ENCODE measurements around the gene PRKCE.
"Not testable (repeated sequence)": the region's sequence is repeated elsewhere in the genome, so short reads cannot be mapped to it uniquely, and the experiment has no call there.

The PRKCE gene

DNA sequence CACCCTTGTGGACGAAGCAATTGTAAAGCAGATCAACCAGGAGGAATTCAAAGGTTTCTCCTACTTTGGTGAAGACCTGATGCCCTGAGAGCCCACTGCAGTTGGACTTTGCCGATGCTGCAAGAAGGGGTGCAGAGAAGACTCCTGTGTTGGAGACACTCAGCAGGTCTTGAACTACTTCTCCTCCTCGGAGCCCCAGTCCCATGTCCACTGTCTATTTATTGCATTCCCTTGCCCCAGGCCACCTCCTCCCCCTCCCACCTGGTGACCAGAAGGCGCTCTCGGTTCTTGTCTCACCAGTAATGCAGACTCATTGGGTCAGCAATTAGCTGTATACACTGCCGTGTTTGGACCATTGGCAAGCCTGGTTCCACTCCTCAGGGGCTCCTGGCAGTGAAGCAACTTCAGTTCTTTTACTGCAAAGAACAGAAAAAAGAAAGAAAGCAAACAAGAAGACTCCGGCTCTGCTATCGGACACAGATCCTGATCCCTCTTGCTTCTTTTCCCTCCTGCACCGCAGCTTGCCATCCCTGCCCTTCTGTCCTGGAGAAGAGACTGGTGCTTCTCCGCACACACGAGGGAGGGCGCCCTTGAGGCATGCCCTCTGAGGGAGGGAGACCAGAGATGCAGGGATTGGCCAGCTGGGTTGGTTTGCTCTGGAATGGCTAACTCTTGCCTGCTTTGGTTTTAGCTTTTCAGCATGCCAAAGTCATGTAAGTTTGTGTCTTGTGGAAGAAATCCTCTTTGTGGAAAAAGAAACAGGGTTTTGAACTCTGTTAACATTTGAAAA, 533.5 kb downstream of the PRKCE start:
- DNase-seq, result no peak

DNA sequence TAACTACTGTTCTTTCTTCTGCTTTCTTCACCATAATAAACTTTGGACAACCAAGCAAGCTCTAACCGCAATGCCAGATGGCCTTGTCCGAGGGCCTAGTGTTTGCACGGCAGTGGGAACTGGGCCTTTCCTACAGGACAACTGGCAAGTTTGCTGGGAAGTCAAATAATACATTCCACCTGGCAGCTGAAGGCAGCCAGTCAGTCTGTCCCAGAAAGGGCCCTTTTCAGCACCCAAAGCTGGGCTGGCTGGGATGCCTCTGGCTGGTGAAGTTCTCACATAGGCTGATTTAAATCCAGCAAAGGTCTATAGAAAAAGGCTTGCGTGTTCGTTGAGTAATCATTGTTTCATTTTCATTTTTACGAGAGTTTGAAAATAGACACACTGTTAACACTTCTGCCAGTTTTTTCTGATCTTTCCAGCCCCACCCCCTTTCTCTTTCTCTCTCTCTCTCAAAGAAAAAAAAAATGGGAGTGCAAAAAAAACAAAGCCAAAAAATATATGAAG, 535.7 kb downstream of the PRKCE start:
- DNase-seq, result peak; percentile 29

DNA sequence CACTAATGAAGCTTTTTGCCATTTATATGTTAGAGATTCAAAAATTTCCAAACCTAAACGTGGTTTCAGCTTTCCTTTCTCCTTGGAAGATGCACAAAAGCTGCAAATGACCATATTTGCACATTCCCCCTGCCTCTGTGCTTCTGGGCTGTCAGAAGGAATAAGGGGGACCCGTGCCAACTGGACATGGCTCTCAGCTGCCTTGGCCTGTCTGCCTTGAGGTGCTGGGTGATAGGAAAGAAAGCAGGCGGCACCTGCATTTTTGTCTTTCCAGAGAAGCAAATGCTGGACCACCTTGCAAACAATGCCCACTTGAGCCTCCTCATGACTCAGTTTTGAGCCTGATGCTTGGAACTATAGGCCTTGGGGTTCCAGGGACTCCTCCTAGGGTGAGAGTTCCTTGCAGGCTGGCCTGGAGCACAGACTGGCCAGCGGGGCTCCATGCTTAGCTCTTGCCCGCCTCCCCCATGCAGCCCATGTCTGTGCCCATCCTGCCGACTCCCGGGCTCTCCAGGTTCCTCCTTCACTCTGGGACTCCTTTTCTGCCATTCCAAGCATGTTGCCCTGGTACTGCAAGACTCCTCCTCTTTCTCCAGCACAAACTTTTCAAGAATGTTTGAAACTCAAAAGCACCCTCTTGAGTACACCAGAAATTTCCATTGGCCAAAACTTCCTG, 536.7 kb downstream of the PRKCE start:
- no peak for DNase-seq

DNA sequence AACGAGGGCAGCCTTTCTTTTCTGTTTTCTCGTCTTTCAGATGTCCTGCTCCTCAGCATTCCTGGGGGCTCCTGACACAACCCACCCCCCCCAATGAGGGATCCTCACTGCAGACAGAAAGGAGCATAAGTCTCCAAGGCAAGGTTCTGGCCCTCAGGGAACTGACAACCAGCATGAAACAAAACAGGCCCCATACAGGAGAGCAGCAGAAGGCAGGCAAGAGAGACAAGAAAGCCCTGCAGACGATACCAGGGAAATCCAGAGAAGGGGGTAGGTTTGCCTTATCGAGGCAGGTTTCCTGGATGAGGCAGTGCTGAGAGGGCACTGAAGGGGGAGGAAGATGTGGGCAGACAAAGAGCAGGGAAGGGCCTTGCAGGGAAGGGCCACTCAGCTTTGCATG, 541.9 kb downstream of the PRKCE start:
- DNase-seq, result no peak

DNA sequence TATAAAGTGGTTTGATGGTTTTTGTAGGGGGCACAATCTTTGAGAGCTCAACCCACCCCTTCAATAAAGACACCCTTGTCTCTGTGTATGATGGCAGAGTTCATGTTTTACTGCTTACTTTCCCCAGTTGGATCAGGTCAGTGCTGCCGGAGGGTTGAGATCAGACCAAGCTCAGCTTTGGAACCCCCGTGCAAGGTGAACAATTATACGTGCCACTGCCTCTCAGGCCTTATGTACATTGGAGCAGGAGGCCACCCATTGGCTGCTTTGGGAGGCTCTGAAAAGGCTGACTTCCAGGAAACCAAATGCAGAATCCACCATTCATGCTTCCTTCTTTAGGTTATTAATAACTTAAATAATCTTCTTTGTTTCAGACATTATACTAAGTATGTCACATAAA, 542.4 kb downstream of the PRKCE start:
- no peak for DNase-seq

DNA sequence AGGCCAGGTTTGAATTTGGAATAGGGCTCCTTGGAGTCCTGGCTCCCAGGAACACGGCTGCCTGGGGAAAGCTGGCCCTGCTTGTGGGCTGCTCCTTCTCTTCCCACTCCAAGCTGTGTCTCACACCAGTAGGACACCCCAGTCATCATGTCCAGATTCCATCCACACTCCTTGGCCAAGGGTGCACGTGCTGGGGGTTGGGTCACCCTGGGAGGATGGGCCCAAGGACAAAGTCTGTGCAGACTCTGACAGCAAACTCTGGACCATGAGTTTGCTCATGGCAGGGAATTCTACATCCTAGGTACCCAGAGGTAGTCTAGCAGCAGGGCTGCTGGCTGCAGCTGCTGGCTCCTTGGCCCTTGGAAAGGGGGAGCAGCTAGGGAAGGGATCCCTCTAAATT, 543.4 kb downstream of the PRKCE start:
- no peak for DNase-seq

DNA sequence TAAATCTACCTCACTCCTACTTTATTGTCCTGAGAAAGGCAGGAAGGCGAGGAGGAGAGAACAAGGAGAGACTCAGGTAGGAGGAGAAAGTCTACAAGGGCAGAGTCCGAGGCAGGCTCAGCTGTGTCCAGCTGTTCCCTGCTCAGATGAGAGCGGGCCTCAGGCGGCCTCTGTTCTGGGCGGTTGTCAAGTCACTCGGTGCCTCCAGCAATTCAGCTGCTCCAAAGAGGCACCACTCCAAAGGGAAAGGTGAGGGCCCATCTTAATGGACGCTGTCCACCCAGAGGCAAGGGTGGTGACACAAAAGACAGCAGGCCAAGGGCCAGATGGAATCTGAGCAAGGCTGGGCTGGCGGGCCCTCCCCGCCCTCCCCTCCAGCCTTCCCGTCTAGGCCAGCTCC, 544.3 kb downstream of the PRKCE start:
- DNase-seq, result no peak

DNA sequence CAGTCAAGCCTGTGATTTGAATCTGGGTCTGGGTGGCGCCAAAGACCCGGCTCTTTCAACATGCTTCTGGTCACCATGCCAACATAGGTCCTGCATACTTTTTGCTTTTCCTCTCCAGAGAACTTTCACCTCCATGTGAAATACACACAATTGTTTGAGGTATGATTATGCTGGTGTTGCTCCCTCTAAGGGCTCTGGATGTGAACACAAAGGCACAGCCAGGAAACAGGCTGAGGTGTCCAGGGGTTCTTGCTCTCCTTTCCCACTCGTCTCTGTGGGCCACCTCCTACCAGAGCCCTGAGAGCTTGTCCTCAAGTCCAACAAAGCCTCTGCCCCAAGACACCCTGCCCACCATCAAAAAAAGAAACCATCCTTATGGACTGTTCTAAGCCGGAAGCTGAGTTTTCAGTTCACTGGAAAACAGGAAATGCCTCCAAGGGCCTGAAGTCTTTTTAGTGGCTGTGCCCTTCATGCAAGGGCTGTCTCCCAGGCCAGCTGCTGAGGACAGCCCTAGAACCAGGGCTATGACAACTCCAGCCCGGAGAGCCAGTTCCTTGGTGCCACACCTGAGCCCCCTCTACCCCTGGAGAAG, 545.5 kb downstream of the PRKCE start:
- DNase-seq, result no peak

DNA sequence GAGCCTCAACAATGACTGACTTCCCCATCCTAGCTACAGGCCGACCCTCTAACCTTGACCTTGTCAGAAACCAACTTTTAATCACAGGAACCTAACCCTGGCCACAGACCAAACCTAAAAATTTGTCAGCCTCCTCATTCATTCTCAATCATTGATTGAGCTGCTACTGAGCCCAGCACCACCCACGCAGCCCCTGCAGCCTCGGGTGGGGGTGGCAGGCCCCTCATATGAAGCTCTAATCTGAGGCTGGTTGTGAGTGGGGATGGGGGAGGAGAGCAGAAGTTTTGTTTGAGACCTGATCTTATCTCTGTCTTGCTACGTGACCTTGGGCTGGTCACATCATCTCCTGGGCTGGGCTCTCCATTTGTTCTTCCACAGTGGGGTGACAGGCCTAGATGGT, 546.2 kb downstream of the PRKCE start:
- no peak for DNase-seq

DNA sequence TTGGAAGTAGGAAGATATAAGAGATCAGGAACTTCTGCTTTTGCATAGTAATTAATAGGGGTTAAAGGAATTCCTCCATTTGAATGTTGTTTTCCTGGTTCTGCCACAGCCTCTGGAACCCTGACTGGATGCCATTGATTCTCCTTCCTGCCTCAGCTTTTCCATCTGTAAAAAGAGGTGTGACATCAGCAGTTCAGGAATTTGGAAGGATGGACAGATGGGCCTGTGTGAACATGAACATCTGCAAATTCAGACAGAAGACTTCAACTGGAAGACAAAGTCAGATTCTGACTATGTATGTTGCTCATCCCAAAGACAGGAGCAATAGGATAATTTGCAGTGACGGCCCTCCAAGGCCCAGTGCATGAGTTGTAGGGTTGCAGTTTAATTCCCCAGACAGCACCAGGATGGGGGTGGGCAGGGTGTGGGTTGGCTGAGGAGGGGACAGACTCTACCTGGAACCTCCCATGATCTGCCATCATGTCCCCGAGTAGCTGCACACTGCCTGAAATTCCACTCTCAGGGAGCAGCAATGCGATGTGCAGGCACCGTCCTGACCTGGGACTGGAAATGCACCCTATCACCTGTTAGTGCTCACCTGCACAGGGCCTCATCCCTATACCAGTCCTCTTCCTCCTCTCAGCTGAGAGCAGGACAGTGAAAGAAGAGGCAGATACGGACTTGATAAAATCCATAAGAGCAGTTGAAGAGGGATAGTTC, 546.8 kb downstream of the PRKCE start:
- DNase-seq, result no peak

DNA sequence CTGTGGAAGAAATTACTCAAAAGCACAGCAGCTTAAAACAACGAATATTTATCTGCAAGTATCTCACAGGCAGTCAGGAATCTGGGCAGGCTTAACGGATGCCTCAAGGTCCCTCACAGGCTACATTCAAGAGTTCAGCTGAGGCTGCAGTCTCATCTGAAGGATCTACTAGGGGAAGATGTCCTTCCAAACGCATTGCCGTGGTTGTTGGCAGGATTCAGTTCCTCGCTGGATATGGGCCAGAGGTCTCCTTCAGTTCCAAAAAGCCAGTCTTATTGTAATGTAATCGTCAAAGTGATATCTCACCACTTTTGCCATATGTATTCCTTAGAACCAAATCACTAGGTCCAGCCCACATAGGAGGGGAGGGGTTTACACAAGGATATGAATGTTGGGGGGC, 547.5 kb downstream of the PRKCE start:
- DNase-seq, result no peak

DNA sequence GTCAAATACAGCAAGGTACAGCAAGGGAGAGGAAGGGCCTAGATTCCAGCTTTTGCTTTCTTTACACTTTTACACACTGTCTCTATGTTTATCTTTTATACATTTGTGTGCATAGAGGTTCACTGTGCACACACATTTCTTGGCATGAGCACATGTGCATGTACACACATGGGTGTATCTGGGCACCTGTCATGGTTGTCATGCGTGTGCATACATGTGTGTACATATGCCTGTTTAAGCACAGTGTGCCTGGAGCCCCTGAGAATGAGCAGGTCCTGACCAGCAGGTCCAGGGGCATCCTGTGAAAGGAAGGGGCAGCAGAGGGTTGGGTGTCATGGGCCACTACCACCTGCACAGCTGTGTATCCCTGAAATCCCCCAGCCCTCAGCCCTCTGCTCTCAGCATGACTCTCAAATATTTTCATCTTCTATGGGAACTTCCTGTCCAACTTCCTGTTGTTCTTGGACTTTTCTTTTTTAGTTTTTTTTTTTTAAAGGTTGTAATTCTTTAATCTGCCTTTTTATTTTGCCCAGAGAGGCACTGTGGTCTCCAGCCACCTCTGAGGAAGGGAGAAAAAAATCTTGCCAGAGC, 548.7 kb downstream of the PRKCE start:
- no peak for DNase-seq

DNA sequence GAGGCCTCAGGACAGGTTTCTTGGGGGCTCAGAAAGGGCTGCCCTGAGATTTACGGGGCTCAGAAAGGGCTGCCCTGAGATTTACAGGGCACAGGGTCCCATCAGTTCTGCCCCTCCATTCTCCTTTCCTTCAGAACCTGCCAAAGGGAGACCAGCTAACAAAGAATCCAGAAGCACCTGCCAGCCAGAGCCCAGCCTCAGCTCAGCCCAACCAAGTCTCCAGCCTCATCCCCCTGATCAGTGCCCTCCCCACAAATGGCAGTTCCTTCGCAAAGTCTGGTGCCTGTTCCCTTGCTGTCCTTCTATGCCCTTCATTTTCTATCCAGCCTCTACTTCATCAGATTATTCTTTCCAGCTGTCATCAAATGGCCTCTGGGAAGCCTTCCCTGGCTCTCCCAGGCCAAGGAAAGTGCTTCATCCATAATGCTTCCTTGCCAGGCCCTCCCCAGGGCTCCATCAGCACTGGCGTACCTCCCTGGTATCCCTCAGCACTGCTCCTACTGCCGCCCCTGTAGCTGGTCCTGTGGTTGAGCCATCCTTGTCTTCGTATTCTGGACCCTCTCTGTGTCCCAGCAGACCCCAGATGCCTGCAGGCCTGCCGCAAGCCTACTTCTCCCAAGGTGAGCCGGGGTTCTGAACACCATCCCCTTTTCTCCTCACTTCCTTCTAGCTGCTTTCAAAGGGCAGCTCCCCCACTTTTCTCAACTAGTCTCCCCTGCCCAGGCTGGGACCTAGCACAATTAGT, 549.6 kb downstream of the PRKCE start:
- no peak for DNase-seq

DNA sequence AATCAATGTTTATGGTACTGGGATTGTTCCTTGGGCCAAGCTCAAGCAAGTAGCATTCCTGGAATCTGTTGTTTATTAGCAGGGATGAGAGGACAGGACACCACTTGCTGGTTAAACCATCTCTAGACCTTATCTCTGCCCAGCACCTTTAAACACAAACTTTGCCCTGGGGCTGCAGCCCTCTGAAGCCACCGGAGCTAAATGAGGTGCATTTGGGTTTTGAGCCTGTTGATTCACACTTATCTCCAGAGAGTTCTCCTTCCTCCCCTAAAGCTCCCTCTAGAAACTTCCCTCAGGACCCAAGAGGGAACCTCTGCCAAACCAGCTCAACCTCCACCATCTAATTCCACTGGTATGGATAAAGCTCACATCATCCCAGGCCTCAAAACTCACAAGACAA, 551.0 kb downstream of the PRKCE start:
- DNase-seq, result no peak

DNA sequence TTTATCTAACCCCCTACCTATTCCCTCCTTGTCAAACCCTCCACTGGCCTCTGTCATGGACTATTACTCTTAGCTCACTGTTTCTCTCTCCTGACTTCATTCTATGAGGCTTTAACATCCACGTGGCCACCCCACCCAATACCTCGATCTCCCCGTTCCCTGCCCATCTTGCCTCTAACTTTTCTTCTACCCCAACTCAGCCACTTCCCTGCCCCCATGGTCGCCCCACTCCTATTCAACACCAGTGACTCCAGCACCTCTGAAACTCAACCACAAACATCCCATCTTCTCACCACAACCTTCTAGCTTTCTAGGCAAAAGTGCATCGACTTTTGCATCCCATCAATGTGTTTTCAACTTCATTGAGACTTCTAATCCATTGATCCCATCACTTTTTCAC, 551.5 kb downstream of the PRKCE start:
- no peak for DNase-seq

DNA sequence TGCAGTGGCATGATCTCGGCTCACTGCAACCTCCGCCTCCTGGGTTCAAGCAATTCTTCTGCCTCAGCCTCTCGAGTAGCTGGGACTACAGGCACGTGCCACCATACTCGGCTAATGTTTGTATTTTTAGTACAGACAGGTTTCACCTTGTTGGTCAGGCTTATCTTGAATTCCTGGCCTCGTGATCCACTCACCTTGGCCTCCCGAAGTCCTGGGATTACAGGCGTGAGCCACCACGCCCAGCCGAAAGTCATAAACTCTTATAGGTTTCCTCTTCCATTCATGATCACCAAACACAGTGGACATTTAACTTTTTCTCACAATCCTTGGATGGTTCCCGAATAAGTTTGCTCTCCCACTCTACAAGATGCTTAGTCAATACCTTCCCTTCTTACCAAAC, 552.2 kb downstream of the PRKCE start:
- not testable (repeated sequence) for DNase-seq

DNA sequence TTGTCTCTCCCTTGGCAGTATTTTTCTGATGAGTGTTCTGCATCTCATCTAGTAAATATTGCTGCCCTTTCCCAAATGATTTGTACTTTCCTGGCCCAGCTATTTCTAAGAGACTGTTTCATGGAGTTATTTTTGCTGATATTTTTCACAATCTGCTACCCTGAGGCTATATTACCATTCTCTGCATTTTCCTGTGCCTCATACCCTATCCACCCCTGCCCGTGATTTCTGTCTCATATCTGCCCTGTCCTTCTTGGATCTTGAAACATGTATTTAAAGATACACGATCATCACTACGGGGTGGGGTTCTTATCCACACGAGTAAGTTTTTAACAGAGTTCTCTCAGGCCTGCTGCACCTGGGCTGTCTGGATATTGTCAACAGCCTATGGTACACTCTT, 556.1 kb downstream of the PRKCE start:
- DNase-seq, result no peak

DNA sequence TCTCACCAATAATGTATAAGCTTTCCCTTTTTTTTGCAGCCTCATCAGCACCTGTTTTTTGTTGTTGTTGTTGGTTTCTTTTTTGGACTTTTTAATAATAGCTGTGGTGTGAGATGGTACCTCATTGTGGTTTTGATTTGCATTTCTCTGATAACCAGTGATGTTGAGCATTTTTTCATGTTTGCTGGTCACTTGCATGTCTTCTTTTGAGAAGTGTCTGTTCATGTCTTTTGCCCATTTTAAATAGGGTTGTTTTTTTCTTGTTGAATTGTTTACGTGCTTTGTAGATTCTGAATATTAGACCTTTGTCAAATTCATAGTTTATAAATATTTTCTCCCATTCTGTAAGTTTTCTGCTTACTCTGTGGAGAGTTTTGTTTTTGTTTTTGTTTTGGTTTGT, 557.3 kb downstream of the PRKCE start:
- no peak for DNase-seq

DNA sequence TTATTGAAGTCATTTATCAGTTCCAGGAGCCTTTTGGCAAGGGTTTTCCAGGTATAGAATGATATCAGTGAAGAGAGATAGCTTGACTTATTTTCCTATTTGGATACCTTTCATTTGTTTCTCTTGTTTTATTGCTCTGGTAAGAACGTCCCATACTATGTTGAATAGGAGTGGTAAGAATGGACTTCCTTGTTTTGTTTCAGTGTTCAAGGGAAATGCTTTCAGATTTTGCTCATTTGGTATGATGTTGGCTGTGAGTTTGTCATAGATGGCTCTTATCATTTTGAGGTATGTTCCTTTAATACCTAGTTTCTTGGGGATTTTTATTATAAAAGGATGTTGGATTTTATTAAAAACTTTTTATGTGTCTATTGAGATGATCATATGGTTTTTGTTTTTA, 558.6 kb downstream of the PRKCE start:
- no peak for DNase-seq

DNA sequence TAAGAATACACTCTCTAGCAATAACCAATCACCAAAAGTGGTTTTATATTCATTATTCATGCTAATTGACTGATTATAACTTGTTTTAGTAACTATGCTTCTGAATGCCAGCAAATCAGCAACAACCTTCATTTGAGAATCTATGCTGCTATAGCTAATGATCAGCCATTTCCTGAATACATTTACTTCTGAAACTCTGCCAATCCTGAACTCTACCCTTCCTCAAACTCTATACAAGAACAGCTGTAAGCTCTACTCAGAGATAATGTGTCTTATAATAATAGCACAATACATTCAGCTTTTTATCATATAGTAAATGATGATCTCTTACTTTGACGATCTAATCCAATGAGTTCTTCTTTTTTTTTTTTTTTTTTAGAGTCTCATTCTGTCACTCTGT, 560.0 kb downstream of the PRKCE start:
- no peak for DNase-seq

DNA sequence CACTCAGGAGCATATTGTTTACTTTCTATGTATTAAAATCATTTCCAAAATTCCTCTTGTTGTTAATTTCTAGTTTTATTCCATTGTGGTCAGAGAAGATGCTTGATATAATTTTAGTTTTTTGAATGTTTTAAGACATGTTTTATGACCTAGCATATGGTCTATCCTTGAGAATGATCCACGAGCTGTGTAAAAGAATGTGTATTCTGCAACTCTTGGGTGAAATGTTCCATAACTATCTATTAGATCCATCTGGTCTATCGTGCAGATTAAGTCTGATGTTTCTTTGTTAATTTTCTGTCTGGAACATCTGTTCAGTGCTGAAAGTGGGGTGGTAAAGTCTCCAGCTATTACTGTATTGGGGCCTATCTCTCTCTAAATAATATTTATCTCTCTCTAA, 562.4 kb downstream of the PRKCE start:
- no peak for DNase-seq

DNA sequence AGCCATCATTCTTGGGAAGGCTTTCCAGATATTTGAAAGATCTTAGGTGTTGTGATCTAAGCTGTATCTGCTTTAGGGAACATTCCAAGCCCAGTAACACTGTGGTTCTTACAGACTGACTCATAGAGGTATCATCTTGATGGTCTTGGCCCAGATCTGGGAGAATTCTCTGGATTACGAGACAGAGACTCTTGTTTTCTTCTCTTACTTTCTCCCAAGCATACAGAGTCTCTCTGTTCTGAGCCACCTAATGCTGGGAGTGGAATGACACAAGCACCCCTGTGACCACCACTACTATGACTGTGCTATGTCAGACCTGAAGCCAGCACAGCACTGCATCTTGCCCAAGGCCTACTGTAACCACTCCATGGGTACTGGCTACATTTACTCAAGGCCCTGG, 564.7 kb downstream of the PRKCE start:
- no peak for DNase-seq
